Panc1 (cell line): ENCODE measurements around the gene GBP1.
"Not testable (repeated sequence)": the region's sequence is repeated elsewhere in the genome, so short reads cannot be mapped to it uniquely, and the experiment has no call there.

Experiments used
- POLR2AphosphoS5 ChIP-seq: IDR thresholded peaks from 2 replicates; pipeline ENCODE4 v1.6.1; 2012; ENCODE audit warnings: mild to moderate bottlenecking, low read depth, low read length, moderate library complexity
- SIN3A ChIP-seq: IDR thresholded peaks from 2 replicates; pipeline ENCODE4 v1.6.1; 2012; ENCODE audit warnings: low read depth, mild to moderate bottlenecking, low read length, moderate library complexity, borderline replicate concordance; ENCODE audit not compliant: insufficient read depth
- TCF7L2 ChIP-seq: IDR thresholded peaks from 2 replicates; pipeline ENCODE4 v1.6.1; 2011; ENCODE audit warnings: mild to moderate bottlenecking, low read depth, low read length, inconsistent platforms
- TF ChIP-seq, protein P1 (sequence below): fragments of 450-650 bp; IDR thresholded peaks from 2 replicates; pipeline ENCODE4 v1.5.1; 2017; ENCODE audit warnings: mild to moderate bottlenecking
- TF ChIP-seq, protein P2 (sequence below), 2 experiments: IDR thresholded peaks; 2 replicates each; pipeline ENCODE4 v1.6.1; 2011 to 2012; ENCODE audit warnings: low read depth in 2 of 2, control low read depth in 1 of 2, low read length in 1 of 2, mild to moderate bottlenecking in 1 of 2, moderate library complexity in 1 of 2; ENCODE audit not compliant: insufficient read depth in 1 of 2

DNA sequence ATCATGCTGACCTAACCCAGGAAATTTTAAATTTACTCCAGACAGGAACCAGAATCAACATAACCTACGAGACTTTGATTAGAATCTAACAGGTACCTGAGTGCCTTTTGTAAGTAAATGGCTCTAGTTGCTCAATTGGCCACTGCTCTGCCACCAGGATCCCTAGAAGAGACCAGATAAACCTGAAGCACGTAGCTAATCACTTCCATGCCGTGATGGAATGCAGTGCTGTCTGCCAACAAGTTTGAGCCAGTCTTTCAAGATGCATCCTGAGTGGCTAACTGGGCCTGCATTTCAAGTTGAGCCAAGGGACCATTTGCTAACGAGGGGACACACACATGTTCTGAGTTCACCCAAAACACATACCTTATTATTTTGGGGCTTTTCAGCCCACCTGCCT is 15.8 kb downstream of the GBP1 start:
- TF ChIP-seq, protein P1, sequence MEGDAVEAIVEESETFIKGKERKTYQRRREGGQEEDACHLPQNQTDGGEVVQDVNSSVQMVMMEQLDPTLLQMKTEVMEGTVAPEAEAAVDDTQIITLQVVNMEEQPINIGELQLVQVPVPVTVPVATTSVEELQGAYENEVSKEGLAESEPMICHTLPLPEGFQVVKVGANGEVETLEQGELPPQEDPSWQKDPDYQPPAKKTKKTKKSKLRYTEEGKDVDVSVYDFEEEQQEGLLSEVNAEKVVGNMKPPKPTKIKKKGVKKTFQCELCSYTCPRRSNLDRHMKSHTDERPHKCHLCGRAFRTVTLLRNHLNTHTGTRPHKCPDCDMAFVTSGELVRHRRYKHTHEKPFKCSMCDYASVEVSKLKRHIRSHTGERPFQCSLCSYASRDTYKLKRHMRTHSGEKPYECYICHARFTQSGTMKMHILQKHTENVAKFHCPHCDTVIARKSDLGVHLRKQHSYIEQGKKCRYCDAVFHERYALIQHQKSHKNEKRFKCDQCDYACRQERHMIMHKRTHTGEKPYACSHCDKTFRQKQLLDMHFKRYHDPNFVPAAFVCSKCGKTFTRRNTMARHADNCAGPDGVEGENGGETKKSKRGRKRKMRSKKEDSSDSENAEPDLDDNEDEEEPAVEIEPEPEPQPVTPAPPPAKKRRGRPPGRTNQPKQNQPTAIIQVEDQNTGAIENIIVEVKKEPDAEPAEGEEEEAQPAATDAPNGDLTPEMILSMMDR = not testable (repeated sequence)
- TF ChIP-seq POLR2AphosphoS5, SIN3A, TCF7L2: not testable (repeated sequence)
- TF ChIP-seq, protein P2, sequence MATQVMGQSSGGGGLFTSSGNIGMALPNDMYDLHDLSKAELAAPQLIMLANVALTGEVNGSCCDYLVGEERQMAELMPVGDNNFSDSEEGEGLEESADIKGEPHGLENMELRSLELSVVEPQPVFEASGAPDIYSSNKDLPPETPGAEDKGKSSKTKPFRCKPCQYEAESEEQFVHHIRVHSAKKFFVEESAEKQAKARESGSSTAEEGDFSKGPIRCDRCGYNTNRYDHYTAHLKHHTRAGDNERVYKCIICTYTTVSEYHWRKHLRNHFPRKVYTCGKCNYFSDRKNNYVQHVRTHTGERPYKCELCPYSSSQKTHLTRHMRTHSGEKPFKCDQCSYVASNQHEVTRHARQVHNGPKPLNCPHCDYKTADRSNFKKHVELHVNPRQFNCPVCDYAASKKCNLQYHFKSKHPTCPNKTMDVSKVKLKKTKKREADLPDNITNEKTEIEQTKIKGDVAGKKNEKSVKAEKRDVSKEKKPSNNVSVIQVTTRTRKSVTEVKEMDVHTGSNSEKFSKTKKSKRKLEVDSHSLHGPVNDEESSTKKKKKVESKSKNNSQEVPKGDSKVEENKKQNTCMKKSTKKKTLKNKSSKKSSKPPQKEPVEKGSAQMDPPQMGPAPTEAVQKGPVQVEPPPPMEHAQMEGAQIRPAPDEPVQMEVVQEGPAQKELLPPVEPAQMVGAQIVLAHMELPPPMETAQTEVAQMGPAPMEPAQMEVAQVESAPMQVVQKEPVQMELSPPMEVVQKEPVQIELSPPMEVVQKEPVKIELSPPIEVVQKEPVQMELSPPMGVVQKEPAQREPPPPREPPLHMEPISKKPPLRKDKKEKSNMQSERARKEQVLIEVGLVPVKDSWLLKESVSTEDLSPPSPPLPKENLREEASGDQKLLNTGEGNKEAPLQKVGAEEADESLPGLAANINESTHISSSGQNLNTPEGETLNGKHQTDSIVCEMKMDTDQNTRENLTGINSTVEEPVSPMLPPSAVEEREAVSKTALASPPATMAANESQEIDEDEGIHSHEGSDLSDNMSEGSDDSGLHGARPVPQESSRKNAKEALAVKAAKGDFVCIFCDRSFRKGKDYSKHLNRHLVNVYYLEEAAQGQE (IDR thresholded peaks at IDR 0.05; ENCODE audit: insufficient read depth in 1 of 2, low read depth in 2 of 2, low read length in 1 of 2) = not testable (repeated sequence)
